Measurements from ENCODE around the gene RTF1. TPM values are rescaled to one million over a fixed set of nuclear protein-coding genes. Genes with fewer than 3 reads are reported as not detected.

RTF1 gene
- total RNA-seq = 15.6 and 18.8 TPM in 2 replicates

DNA sequence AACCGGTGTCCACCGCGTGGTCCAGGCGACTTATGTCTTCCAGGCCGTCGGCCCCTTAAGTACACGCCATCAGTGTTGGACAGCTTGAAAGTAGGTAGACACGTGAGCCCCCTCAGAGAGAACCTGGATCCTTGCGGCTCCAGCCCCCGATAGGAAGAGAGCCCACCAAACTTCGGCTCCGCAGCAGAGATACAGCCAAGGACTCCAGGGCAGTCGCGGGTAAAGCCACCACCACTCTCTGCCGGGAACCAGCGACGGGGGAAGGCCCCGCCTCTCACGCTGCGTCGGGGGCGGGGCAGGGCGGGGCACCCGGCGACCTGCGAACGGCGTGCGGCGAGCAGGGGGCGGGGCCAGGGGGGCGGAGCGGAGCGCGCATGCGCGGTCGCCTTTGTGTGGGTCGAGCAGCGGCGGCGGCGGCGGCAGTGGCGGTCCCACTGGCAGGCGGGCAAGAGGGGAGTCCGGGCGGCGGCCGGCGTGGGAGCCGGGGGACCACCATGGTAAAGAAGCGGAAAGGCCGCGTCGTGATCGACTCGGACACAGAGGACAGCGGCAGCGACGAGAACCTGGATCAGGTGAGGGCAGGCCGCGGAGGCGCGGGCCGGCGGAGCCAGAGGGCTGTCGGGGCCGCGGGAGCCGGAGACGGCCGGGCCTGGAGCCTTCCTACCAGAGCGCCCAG is at the start of gene RTF1:
Gene RTF1 (plus strand): TSS at position 354 of the 676 bp plus-strand sequence. CDS start 21 bp downstream, at position 375.

DNA sequence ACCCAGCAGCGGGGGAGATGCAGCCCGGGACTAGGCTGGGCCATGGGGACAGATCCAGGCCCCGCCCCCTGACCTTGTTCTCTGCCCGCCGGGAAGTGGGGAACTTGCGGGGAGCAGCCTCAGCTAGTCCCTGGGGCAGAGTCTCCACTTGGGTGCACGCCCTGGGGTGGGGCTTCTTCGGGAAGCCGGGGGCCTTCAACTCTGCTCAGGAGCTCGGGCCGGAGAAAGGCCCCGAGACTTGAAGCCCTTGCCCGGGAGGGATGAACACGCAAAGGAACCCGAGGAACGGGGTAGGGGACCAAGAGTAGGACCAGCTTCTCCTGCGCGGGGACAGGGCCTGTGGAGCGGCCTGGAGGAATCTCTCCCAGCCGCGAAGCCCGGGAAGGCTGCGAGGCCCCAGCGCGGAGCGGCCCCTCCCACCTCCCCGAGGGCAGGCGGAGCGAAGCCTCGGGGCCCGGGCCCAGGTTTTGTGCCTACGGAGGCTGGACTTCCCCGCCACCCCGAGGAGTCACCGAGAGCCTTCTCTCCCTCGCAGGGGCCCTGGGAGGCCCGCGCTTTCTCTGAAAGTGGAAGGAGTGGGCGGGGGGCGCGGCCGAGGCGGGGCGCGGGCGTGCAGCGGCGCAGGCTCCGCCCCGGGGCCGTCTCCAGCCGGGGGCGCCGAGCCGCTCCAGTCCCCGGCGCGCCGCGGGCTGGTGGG is 76.5 kb downstream of the RTF1 start, which contains the start of gene ITPKA:
Gene ITPKA (plus strand): TSS at position 670 of the 697 bp plus-strand sequence. CDS start 54 bp downstream, outside the sequence.

DNA sequence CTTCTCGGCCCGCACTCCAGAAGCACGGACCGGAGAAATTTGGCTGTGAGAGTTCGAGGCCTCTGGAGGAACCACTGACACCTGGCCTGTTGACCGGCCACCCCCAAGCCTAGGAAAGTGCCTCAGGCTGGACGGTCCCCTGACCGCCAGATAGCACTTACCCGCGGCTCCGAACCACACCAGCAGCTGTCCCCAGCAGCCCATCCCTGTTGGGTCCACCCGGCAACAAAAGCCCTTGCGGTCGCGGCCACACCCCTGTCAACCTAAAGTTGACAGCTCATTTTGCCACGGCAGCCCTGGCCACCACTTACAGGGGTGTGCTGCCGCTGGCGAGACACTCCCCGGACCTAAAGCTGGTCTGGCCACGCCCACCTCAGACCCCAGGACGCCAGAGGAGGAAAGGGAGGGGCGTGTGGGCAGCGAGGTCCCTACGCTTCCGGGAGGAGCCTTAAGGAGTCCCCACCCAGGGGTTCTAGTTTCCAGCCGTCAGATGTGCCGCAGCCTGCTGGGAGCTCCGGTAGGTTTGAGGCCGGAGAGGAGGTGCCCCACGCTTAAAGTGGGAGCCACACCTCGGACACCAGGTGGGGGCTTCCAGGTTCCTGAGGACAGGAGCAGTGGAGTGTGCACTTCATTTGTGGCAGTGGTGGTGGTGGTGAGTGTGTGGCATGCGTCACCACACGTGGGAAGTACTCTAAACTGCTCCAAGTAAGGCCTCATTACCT is 96.8 kb downstream of the RTF1 start, which contains the start of gene LTK:
Gene LTK (minus strand): TSS at position 322 of the 722 bp plus-strand sequence. CDS start 118 bp downstream, at position 204.

Small RNA genes within 50 kb of the gene (small RNA-seq; reads per million reads assigned to genes)
- gene RNU6-1169P = not detected

Other genes with a start within 250 kb of the RTF1 start
- gene EXD1, start 186.3 kb upstream of the RTF1 start, total RNA-seq = not detected in 2 replicates
- 53.0 and 100 TPM in 2 replicates for gene CHP1, start 185.8 kb upstream of the RTF1 start, total RNA-seq
- gene OIP5, start 84.5 kb upstream of the RTF1 start, total RNA-seq = 2.7 and 4.1 TPM in 2 replicates
- gene NUSAP1, start 84.2 kb upstream of the RTF1 start, total RNA-seq = 11.8 and 26.8 TPM in 2 replicates
- gene NDUFAF1, start 14.6 kb upstream of the RTF1 start, total RNA-seq = 13.0 and 16.3 TPM in 2 replicates
- gene ITPKA, start 76.8 kb downstream of the RTF1 start, total RNA-seq = under 0.01 TPM in 1 of 2 replicates, not detected in the other
- under 0.01 TPM in 1 of 2 replicates, not detected in the other for gene LTK, start 96.7 kb downstream of the RTF1 start, total RNA-seq
- gene RPAP1, start 127.2 kb downstream of the RTF1 start, total RNA-seq = 18.1 and 21.4 TPM in 2 replicates
- gene TYRO3, start 142.1 kb downstream of the RTF1 start, total RNA-seq = 7.8 and 12.6 TPM in 2 replicates
- 33.4 and 37.3 TPM in 2 replicates for gene MGA, start 243.3 kb downstream of the RTF1 start, total RNA-seq

Measured in placental epithelial cell (primary cell).